HUES64 (cell line): ENCODE results near the gene MAML1.

Experiments used
- H3K27ac ChIP-seq: 2 replicates; pipeline ENCODE4 v1.7.0; 2013; ENCODE audit warnings: low read depth, low read length, inconsistent platforms
- H3K27me3 ChIP-seq: 2 replicates; pipeline ENCODE4 v1.6.1; 2013; ENCODE audit warnings: mild to moderate bottlenecking, low read length; ENCODE audit not compliant: insufficient read depth
- H3K36me3 ChIP-seq: 2 replicates; pipeline ENCODE4 v1.6.1; 2013; ENCODE audit warnings: mild to moderate bottlenecking, low read length; ENCODE audit not compliant: insufficient read depth
- H3K4me1 ChIP-seq: 2 replicates; pipeline ENCODE4 v1.6.1; 2013; ENCODE audit warnings: mild to moderate bottlenecking, low read length, moderate library complexity; ENCODE audit not compliant: insufficient read depth
- H3K4me3 ChIP-seq: 2 replicates; pipeline ENCODE4 v1.5.1; 2013; ENCODE audit warnings: mild to moderate bottlenecking, low read length, moderate library complexity
- H3K9ac ChIP-seq: 2 replicates; pipeline ENCODE4 v1.6.1; 2013; ENCODE audit warnings: mild to moderate bottlenecking, low read depth, low read length
- H3K9me3 ChIP-seq: 2 replicates; pipeline ENCODE4 v1.6.1; 2013; ENCODE audit warnings: low read depth, low read length; ENCODE audit not compliant: insufficient read depth
- WGBS: fragments of 150-250, 120-280 bp; methylation state at CpG from one replicate; pipeline ENCODE4 v1.1.7; 2013; ENCODE audit warnings: missing lambda C conversion rate; 5-methylcytosine and 5-hydroxymethylcytosine counted together

Gene MAML1

DNA sequence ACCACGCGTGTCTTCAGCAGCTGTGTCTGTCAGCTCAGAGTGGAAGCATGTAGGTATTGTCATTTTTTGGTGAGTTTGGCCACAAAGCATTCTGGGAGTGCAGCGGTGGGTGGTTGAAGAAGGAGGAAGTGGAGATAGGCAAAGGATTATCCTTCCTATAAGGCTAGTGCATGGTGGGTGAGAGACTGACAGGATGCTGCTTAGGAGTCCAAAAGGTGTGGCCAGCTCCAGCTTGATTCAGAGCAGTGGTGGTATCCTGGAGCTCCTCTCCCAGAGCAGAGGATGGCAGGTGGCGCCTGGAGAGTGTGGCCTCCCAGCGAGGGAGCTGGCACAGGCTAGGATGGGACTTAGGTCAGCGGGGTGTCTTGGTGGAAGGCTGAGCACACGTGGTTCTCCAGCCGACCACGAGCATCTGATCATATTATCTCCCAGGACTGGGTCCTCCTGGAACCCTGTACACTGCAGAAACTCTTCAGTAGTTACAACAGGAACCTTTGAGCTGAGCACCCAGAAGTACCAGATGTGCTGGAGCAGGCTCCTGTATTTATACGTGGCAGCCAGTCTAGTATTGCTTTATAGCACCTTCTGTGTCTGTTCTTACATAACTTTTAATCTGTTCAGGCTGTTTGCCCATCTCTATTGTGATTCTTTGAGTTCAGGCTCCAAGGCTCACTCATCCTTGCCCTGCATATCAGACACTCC is 29.6 kb downstream of the MAML1 start:
- Histone ChIP-seq H3K27ac (peak overlapping the region; percentile 60; the same call in 1 of the 2 replicates), H3K36me3 (peaks cover 23% of the 10 kb centered on the region), H3K4me1 (peaks cover 25% of the 10 kb centered on the region), H3K9me3 (no peaks in the 10 kb centered on the region), H3K4me3 (no peak overlapping the region), H3K9ac (no peak overlapping the region; the same call in 1 of the 2 replicates), H3K27me3 (no peaks in the 10 kb centered on the region)
- WGBS, result 76% methylated on average over 10 of the region's 10 CpGs

DNA sequence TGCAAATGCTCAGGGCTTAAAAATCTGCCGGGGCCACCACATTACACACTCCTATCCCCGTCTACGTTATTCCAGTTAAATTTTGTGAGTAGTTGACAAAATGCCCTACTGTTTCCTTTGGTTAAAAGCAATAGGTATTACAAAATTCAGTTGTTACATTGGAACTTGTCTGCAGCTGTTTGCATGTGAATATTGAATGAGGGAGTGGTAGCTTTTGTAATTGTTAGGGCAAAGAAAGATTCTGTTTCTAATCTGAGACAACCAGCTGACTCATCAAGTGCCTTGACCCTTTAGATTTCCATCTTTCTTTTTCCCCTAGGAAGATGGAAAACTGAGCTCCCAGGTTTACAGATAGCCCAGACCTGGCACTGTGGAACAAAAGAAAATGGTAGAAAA is 30.2 kb downstream of the MAML1 start:
- Histone ChIP-seq H3K4me3 (no peak overlapping the region), H3K27me3 (no peaks in the 10 kb centered on the region), H3K36me3 (peaks cover 29% of the 10 kb centered on the region), H3K4me1 (peaks cover 25% of the 10 kb centered on the region), H3K27ac (peak overlapping the region; percentile 60; the same call in 1 of the 2 replicates), H3K9ac (no peak overlapping the region; the same call in 1 of the 2 replicates), H3K9me3 (no peaks in the 10 kb centered on the region)
- whole genome bisulfite sequencing, result 81% methylated on average over 3 of the region's 3 CpGs

DNA sequence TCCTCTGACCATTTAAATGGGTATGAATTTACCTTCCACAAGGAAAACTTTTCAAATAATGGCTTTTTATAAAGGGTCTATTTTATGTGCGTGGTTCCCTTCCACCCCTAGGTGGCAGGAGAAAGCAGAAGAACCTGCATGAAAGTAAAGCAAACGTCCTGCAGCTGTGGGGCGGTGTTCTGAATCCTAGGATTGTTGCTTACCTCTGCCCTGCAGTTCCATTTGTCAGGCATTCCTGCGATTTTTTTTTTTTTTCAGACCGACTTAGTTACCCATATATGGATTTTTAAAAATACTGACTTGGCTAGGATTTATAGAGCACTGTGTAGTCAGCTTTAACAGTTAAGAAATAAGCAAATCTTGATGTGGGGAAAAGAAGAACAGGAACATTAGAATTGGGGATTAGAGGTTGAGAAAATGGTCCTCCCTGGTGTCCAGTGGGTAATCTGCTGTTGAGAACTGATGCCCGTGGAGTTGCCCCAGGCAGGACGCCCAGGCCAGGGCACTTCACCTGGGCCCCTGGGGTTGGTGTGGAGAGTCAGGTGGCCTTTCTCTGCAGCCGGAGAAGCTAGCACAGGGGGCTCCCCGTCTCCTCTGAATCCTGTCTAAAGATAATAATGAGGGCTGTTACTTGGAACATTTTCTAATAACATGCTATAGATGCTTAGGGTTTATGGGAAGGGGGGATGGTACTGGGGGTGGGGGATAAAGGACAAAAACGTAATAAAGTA is 30.8 kb downstream of the MAML1 start:
- Histone ChIP-seq H3K4me1 (peaks cover 25% of the 10 kb centered on the region), H3K27ac (peak overlapping the region; percentile 60), H3K9me3 (no peaks in the 10 kb centered on the region), H3K36me3 (peaks cover 33% of the 10 kb centered on the region), H3K4me3 (no peak overlapping the region), H3K27me3 (no peaks in the 10 kb centered on the region), H3K9ac (no peak overlapping the region)
- WGBS, result 50% methylated on average over 8 of the region's 10 CpGs

DNA sequence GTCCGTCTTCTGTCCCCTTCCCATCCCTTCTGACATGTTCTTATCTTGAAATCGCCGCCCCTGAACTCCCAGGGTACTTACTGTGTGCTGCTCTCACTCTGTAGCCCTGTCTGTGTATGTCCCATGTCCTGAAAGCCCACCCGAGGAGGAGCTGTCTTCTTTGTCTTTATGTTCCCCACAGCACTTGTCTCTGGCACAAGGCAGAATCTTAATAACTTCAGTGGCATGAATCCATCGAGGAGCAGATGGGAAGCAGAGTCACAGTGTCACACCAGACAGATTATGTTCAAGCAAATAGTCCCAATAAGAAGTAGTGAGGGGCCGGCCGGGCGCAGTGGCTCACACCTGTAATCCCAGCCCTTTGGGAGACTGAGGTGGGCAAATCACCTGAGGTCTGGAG is 31.4 kb downstream of the MAML1 start:
- Histone ChIP-seq H3K9me3 (no peaks in the 10 kb centered on the region), H3K9ac (no peak overlapping the region), H3K27ac (no peak overlapping the region), H3K4me3 (no peak overlapping the region), H3K36me3 (peaks cover 40% of the 10 kb centered on the region), H3K4me1 (peaks cover 25% of the 10 kb centered on the region), H3K27me3 (no peaks in the 10 kb centered on the region)
- 82% methylated on average over 8 of the region's 8 CpGs for WGBS

- H3K9me3 ChIP-seq, result no peaks in the 10 kb centered on the region
- peaks cover 52% of the 10 kb centered on the region for H3K36me3 ChIP-seq
- peaks cover 25% of the 10 kb centered on the region for H3K4me1 ChIP-seq
- H3K4me3 ChIP-seq, result no peak overlapping the region
- whole genome bisulfite sequencing, result 88% methylated on average over 13 of the region's 13 CpGs
- H3K27me3 ChIP-seq, result no peaks in the 10 kb centered on the region
- peak overlapping the region; percentile 4 for H3K27ac ChIP-seq
- H3K9ac ChIP-seq, result no peak overlapping the region
Observed at GRCh38 chr5:179765400-179765799, 32.8 kb downstream of the MAML1 start.

GRCh38 chr5:179766021-179766725 is 33.6 kb downstream of the MAML1 start:
- H3K36me3 ChIP-seq, result peaks cover 60% of the 10 kb centered on the region

GRCh38 chr5:179766726-179767455 is 34.3 kb downstream of the MAML1 start:
- H3K27ac ChIP-seq, result peak overlapping the region; percentile 52
- peaks cover 25% of the 10 kb centered on the region for H3K4me1 ChIP-seq
- no peak overlapping the region for H3K9ac ChIP-seq
- H3K36me3 ChIP-seq, result peaks cover 67% of the 10 kb centered on the region
- 91% methylated on average over 12 of the region's 12 CpGs for WGBS
- H3K4me3 ChIP-seq, result peak overlapping the region; percentile 9; the same call in 1 of the 2 replicates
- H3K27me3 ChIP-seq, result no peaks in the 10 kb centered on the region
- no peaks in the 10 kb centered on the region for H3K9me3 ChIP-seq

More at GRCh38 chr5:179766021-179766725, 33.6 kb downstream of the MAML1 start:
- no peaks in the 10 kb centered on the region for H3K27me3 ChIP-seq
- no peak overlapping the region for H3K9ac ChIP-seq
- H3K27ac ChIP-seq, result peak overlapping the region; percentile 52
- peak overlapping the region; percentile 9; the same call in 1 of the 2 replicates for H3K4me3 ChIP-seq
- peaks cover 25% of the 10 kb centered on the region for H3K4me1 ChIP-seq
- H3K9me3 ChIP-seq, result no peaks in the 10 kb centered on the region
- WGBS, result 93% methylated on average over 20 of the region's 20 CpGs

- no peak overlapping the region for H3K27ac ChIP-seq
- H3K9ac ChIP-seq, result no peak overlapping the region
- peaks cover 74% of the 10 kb centered on the region for H3K36me3 ChIP-seq
- 95% methylated on average over 8 of the region's 9 CpGs for WGBS
- no peaks in the 10 kb centered on the region for H3K9me3 ChIP-seq
- peaks cover 21% of the 10 kb centered on the region for H3K4me1 ChIP-seq
- H3K4me3 ChIP-seq, result no peak overlapping the region
- H3K27me3 ChIP-seq, result no peaks in the 10 kb centered on the region
Observed at GRCh38 chr5:179767496-179768100, 35.0 kb downstream of the MAML1 start.

DNA sequence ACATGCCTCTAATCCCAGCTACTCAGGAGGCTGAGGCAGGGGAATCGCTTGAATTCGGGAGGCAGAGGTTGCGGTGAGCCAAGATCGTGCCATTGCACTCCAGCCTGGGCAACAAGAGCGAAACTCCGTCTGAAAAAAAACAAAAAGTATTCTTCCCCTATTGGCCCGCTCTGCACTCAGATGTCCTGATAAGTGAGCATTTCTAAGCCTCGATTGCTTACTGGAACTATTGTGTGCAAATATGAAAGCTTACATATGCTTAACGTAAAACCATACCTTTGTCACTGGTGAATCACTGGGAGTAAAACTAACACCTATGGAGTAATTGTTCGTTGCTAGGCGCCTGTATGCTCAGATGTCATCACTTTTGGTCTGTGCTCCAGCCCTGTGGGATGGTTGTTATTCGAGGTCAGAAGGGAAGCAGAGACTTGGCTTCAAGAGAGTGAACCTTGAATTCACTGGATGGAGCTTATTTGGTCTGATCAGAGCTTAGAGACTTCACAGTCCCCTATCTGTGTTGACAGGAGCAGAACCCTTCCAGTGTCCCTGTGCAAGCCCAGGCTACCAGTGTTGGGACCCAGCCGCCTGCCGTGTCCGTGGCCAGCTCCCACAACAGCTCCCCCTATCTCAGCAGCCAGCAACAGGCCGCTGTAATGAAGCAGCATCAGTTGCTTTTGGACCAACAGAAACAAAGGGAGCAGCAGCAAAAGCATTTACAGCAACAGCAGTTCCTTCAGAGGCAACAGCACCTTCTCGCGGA is 35.9 kb downstream of the MAML1 start:
- H3K9me3 ChIP-seq, result no peaks in the 10 kb centered on the region
- H3K27ac ChIP-seq, result no peak overlapping the region
- peaks cover 82% of the 10 kb centered on the region for H3K36me3 ChIP-seq
- WGBS, result 94% methylated on average over 18 of the region's 18 CpGs
- H3K4me1 ChIP-seq, result peaks cover 13% of the 10 kb centered on the region
- H3K9ac ChIP-seq, result no peak overlapping the region
- no peak overlapping the region for H3K4me3 ChIP-seq
- no peaks in the 10 kb centered on the region for H3K27me3 ChIP-seq

DNA sequence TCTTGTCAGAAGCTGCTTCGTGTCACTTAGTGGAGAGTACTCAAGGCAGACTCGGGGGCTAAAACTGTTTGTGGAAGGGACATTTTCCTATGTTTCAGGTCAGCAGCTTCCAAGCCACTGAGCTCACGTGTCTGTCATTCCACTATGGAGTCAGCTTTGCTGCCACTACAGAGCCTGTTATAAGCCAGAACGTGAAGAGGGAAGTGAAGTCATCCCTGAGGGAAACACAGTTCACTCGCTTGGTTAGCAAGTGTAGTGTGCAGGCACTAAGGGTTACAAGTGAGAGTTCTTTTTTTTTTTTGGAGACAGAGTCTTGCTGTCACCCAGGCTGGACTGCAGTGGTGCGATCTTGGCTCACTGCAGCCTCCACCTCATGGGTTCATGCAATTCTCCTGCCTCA is 36.6 kb downstream of the MAML1 start:
- no peak overlapping the region for H3K27ac ChIP-seq
- H3K4me3 ChIP-seq, result no peak overlapping the region
- WGBS, result 95% methylated on average over 6 of the region's 6 CpGs
- H3K27me3 ChIP-seq, result no peaks in the 10 kb centered on the region
- peaks cover 7% of the 10 kb centered on the region; the same call in 1 of the 2 replicates for H3K4me1 ChIP-seq
- H3K36me3 ChIP-seq, result peaks cover 90% of the 10 kb centered on the region
- H3K9ac ChIP-seq, result no peak overlapping the region
- no peaks in the 10 kb centered on the region for H3K9me3 ChIP-seq
